H1 (cell line): ENCODE results near the gene TCEAL1. TPM values are rescaled to one million over a fixed set of nuclear protein-coding genes. Genes with fewer than 3 reads are reported as not detected.

Experiments
- CHD1 ChIP-seq: IDR thresholded peaks from 2 replicates; pipeline ENCODE4 v1.6.1; 2012; ENCODE audit warnings: low read depth, low read length, improper control_type of control experiment
- GABPA ChIP-seq: IDR thresholded peaks from 2 replicates; pipeline ENCODE4 v1.6.1; 2011; ENCODE audit warnings: mild to moderate bottlenecking, low read length, moderate library complexity, borderline replicate concordance; ENCODE audit not compliant: insufficient read depth
- RFX5 ChIP-seq: IDR thresholded peaks from 2 replicates; pipeline ENCODE4 v1.6.1; 2011; ENCODE audit warnings: low read depth, low read length, improper control_type of control experiment, borderline replicate concordance
- RXRA ChIP-seq: IDR thresholded peaks from 2 replicates; pipeline ENCODE4 v1.6.1; 2011; ENCODE audit warnings: low read depth, mild to moderate bottlenecking, low read length, moderate library complexity; ENCODE audit not compliant: insufficient read depth
- SAP30 ChIP-seq: fragments of 300-600 bp; sonication (generic); IDR thresholded peaks from 2 replicates; pipeline ENCODE4 v1.7.1; 2012; ENCODE audit warnings: low read length, moderate library complexity, mild to moderate bottlenecking, inconsistent platforms; ENCODE audit not compliant: insufficient read depth, insufficient replicate concordance
- SIX5 ChIP-seq: IDR thresholded peaks from 2 replicates; pipeline ENCODE4 v1.6.1; 2011; ENCODE audit warnings: mild to moderate bottlenecking, low read depth, low read length
- SP2 ChIP-seq: IDR thresholded peaks from 2 replicates; pipeline ENCODE4 v1.6.1; 2012; ENCODE audit warnings: mild to moderate bottlenecking, low read length, inconsistent platforms
- TBP ChIP-seq: IDR thresholded peaks from 2 replicates; pipeline ENCODE4 v1.6.1; 2011; ENCODE audit warnings: low read depth, low read length, improper control_type of control experiment
- polyA plus RNA-seq, 7 experiments: library from polyadenylated mRNA; depleted of rRNA in 3 of 7; stranded (reverse) in 5 of 7; unstranded in 2 of 7; fragments of >200 nt in 5 of 7; fragments of 200-250 nt in 2 of 7; gene quantifications; 1 replicate in 5 of 7; 2 replicates in 1 of 7; 4 replicates in 1 of 7; pipeline versions ENCODE4 v1.2.1 to v1.2.3, GENCODE V29; 2011 to 2013; ENCODE audit warnings: missing spikeins in 2 of 7, mixed read lengths in 2 of 7
- total RNA-seq: library from RNA; stranded (reverse); fragmentation: NEBNext Ultra II Directional; extraction: Animal tissue kit (Norgen Biotek cat#: 25700); gene quantifications from 2 replicates; pipeline ENCODE4 v1.2.1, GENCODE V29; 2021
- TF ChIP-seq, protein P1 (sequence below): fragments of 300-600 bp; sonication (generic); IDR thresholded peaks from 2 replicates; pipeline ENCODE4 v1.7.1; 2012; ENCODE audit warnings: low read length, moderate library complexity, mild to moderate bottlenecking, inconsistent platforms; ENCODE audit not compliant: insufficient replicate concordance
- TF ChIP-seq, protein P2 (sequence below): IDR thresholded peaks from 2 replicates; pipeline ENCODE4 v1.6.1; 2012; ENCODE audit warnings: low read length, inconsistent platforms

TCEAL1 gene
- total and polyA plus RNA-seq, 2 of the 8 experiments (the other 6 are each of a cell fraction or from before 2014, with no cell fraction given), result 3.9 to 4.1 TPM

DNA sequence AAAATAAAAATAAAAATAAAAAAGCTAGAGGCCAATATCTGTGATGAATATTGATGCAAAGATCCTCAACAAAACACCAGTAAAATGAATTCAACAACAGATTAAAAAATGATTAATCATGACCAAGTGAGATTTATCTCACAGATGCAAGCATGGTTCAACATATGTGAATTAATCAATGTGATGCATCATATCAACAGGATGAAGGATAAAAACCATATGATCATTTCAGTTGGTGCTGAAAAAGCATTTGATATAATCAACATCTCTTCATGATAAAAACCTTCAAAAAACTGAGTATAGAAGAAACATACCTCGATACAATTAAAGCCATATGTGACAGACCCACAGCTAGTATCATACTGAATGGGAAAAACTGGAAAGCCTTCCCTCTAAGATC, 18.9 kb downstream of the TCEAL1 start (continued):
- TF ChIP-seq, protein P1, sequence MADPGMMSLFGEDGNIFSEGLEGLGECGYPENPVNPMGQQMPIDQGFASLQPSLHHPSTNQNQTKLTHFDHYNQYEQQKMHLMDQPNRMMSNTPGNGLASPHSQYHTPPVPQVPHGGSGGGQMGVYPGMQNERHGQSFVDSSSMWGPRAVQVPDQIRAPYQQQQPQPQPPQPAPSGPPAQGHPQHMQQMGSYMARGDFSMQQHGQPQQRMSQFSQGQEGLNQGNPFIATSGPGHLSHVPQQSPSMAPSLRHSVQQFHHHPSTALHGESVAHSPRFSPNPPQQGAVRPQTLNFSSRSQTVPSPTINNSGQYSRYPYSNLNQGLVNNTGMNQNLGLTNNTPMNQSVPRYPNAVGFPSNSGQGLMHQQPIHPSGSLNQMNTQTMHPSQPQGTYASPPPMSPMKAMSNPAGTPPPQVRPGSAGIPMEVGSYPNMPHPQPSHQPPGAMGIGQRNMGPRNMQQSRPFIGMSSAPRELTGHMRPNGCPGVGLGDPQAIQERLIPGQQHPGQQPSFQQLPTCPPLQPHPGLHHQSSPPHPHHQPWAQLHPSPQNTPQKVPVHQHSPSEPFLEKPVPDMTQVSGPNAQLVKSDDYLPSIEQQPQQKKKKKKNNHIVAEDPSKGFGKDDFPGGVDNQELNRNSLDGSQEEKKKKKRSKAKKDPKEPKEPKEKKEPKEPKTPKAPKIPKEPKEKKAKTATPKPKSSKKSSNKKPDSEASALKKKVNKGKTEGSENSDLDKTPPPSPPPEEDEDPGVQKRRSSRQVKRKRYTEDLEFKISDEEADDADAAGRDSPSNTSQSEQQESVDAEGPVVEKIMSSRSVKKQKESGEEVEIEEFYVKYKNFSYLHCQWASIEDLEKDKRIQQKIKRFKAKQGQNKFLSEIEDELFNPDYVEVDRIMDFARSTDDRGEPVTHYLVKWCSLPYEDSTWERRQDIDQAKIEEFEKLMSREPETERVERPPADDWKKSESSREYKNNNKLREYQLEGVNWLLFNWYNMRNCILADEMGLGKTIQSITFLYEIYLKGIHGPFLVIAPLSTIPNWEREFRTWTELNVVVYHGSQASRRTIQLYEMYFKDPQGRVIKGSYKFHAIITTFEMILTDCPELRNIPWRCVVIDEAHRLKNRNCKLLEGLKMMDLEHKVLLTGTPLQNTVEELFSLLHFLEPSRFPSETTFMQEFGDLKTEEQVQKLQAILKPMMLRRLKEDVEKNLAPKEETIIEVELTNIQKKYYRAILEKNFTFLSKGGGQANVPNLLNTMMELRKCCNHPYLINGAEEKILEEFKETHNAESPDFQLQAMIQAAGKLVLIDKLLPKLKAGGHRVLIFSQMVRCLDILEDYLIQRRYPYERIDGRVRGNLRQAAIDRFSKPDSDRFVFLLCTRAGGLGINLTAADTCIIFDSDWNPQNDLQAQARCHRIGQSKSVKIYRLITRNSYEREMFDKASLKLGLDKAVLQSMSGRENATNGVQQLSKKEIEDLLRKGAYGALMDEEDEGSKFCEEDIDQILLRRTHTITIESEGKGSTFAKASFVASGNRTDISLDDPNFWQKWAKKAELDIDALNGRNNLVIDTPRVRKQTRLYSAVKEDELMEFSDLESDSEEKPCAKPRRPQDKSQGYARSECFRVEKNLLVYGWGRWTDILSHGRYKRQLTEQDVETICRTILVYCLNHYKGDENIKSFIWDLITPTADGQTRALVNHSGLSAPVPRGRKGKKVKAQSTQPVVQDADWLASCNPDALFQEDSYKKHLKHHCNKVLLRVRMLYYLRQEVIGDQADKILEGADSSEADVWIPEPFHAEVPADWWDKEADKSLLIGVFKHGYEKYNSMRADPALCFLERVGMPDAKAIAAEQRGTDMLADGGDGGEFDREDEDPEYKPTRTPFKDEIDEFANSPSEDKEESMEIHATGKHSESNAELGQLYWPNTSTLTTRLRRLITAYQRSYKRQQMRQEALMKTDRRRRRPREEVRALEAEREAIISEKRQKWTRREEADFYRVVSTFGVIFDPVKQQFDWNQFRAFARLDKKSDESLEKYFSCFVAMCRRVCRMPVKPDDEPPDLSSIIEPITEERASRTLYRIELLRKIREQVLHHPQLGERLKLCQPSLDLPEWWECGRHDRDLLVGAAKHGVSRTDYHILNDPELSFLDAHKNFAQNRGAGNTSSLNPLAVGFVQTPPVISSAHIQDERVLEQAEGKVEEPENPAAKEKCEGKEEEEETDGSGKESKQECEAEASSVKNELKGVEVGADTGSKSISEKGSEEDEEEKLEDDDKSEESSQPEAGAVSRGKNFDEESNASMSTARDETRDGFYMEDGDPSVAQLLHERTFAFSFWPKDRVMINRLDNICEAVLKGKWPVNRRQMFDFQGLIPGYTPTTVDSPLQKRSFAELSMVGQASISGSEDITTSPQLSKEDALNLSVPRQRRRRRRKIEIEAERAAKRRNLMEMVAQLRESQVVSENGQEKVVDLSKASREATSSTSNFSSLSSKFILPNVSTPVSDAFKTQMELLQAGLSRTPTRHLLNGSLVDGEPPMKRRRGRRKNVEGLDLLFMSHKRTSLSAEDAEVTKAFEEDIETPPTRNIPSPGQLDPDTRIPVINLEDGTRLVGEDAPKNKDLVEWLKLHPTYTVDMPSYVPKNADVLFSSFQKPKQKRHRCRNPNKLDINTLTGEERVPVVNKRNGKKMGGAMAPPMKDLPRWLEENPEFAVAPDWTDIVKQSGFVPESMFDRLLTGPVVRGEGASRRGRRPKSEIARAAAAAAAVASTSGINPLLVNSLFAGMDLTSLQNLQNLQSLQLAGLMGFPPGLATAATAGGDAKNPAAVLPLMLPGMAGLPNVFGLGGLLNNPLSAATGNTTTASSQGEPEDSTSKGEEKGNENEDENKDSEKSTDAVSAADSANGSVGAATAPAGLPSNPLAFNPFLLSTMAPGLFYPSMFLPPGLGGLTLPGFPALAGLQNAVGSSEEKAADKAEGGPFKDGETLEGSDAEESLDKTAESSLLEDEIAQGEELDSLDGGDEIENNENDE, result no peak
- TF ChIP-seq GABPA, result no peak
- TF ChIP-seq TBP, result no peak
- TF ChIP-seq SP2, result no peak
- TF ChIP-seq RFX5, result no peak
- TF ChIP-seq RXRA, result no peak
- no peak for TF ChIP-seq SIX5
- no peak for TF ChIP-seq CHD1
- no peak for TF ChIP-seq SAP30
- TF ChIP-seq, protein P2, sequence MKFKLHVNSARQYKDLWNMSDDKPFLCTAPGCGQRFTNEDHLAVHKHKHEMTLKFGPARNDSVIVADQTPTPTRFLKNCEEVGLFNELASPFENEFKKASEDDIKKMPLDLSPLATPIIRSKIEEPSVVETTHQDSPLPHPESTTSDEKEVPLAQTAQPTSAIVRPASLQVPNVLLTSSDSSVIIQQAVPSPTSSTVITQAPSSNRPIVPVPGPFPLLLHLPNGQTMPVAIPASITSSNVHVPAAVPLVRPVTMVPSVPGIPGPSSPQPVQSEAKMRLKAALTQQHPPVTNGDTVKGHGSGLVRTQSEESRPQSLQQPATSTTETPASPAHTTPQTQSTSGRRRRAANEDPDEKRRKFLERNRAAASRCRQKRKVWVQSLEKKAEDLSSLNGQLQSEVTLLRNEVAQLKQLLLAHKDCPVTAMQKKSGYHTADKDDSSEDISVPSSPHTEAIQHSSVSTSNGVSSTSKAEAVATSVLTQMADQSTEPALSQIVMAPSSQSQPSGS, result no peak
